K562 (cell line): ENCODE data around the gene PACS1. TPM values are rescaled to one million over a fixed set of nuclear protein-coding genes. Genes with fewer than 3 reads are reported as not detected.
A peak's percentile ranks its signal among the peaks of the same experiment; 100 is the strongest.

Experiments used
- ATAC-seq: fragments of 200-7000 bp; cut with Tn5 transposase; 3 replicates; pipeline ENCODE4 v1.9.1; 2020; ENCODE audit warnings: moderate library complexity
- BruUV-seq: library from RNA; stranded (reverse); fragments of 400-500 nt; replicated peaks from 2 replicates; lab custom pipeline; 2021; lab: Mats Ljungman, UMichigan
- CTCF ChIA-PET: fragments of 300-600 bp; formaldehyde crosslinking; extraction: SDS; loops from one replicate; lab custom pipeline; 2021; ENCODE audit warnings: low intra/inter-chr PET ratio; lab: Yijun Ruan, JAX
- POLR2A ChIA-PET: fragments of 300-600, 350-650 bp; sonication (Branson Sonifier 250); formaldehyde crosslinking; extraction: SDS; loops from one replicate; lab custom pipeline; 2021; ENCODE audit warnings: antibody characterized with exemption, inconsistent platforms; lab: Yijun Ruan, JAX
- DNase-seq, 4 experiments: peaks; one replicate each; pipeline versions ENCODE4 v3.0.0 to v3.0.0-alpha.2; 2011 to 2018; ENCODE audit warnings: low spot score in 3 of 4, mixed read lengths in 3 of 4; ENCODE audit errors: extremely low read depth in 1 of 4
- FAIRE-seq: peaks from 2 replicates; lab custom pipeline; 2011; peaks lifted over from hg19 to GRCh38; lab: Jason Lieb, UNC
- H2AFZ ChIP-seq: 2 replicates; pipeline ENCODE4 v1.6.0; 2011; ENCODE audit warnings: low read depth, low read length, control low read depth, inconsistent platforms
- H3K27ac ChIP-seq: fragments of 200-600 bp; 3 replicates; pipeline ENCODE4 v1.8.0; 2011; ENCODE audit warnings: low read depth, mild to moderate bottlenecking, control low read depth, inconsistent platforms, low read length, moderate library complexity, mixed read lengths; ENCODE audit errors: extremely low read depth
- H3K27me3 ChIP-seq, 2 experiments: fragments of 300-600 bp in 1 of 2; 2 replicates in 1 of 2; 3 replicates in 1 of 2; pipeline versions ENCODE4 v1.6.0 to v1.8.0; 2011; ENCODE audit warnings: inconsistent platforms in 2 of 2, low read length in 2 of 2, mild to moderate bottlenecking in 1 of 2, mixed read lengths in 1 of 2, moderate library complexity in 1 of 2; ENCODE audit not compliant: control insufficient read depth in 2 of 2, insufficient read depth in 2 of 2
- H3K36me3 ChIP-seq: fragments of 300-600 bp; 3 replicates; pipeline ENCODE4 v1.8.0; 2011; ENCODE audit warnings: mild to moderate bottlenecking, low read length, inconsistent platforms; ENCODE audit not compliant: control insufficient read depth, insufficient read depth
- H3K4me1 ChIP-seq, 2 experiments: fragments of 200-600 bp in 1 of 2; replicated peaks in 1 of 2; 2 replicates in 1 of 2; 3 replicates in 1 of 2; pipeline versions ENCODE4 v1.5.1 to v1.8.0; 2011; ENCODE audit warnings: inconsistent platforms in 2 of 2, low read length in 2 of 2, mild to moderate bottlenecking in 1 of 2, mixed read lengths in 1 of 2, moderate library complexity in 1 of 2; ENCODE audit not compliant: control insufficient read depth in 2 of 2, insufficient read depth in 2 of 2
- H3K4me2 ChIP-seq: 2 replicates; pipeline ENCODE4 v1.6.1; 2011; ENCODE audit warnings: low read length, control low read depth, inconsistent platforms, mixed read lengths; ENCODE audit not compliant: insufficient read depth
- H3K4me3 ChIP-seq: fragments of 200-600 bp; sonication (generic), shearing (Covaris generic); 2 replicates; pipeline ENCODE4 v1.5.1; 2016; ENCODE audit warnings: control low read depth, inconsistent platforms
- H3K79me2 ChIP-seq: fragments of 200-600 bp; 3 replicates; pipeline ENCODE4 v1.8.0; 2011; ENCODE audit warnings: low read length, inconsistent platforms; ENCODE audit not compliant: control insufficient read depth, insufficient read depth
- H3K9ac ChIP-seq, 2 experiments: 2 replicates each; pipeline versions ENCODE4 v1.6.0 to v1.6.1; 2011; ENCODE audit warnings: low read depth in 2 of 2, low read length in 2 of 2, control low read depth in 1 of 2, inconsistent platforms in 1 of 2, mild to moderate bottlenecking in 1 of 2, mixed read lengths in 1 of 2; ENCODE audit not compliant: insufficient read depth in 1 of 2
- H3K9me1 ChIP-seq: one replicate; pipeline ENCODE4 v1.6.0; 2011; ENCODE audit warnings: inconsistent platforms, mild to moderate bottlenecking, low read length, moderate library complexity; ENCODE audit not compliant: control insufficient read depth, insufficient read depth
- H3K9me3 ChIP-seq: replicated peaks from 2 replicates; pipeline ENCODE4 v1.5.1; 2011; ENCODE audit warnings: low read depth, low read length, inconsistent platforms; ENCODE audit not compliant: control insufficient read depth, insufficient read depth
- H4K20me1 ChIP-seq: replicated peaks from 2 replicates; pipeline ENCODE4 v1.6.1; 2011; ENCODE audit warnings: low read length, inconsistent platforms, mixed read lengths; ENCODE audit not compliant: control insufficient read depth, insufficient read depth
- CBFA2T3 ChIP-seq: fragments of 450-650 bp; IDR thresholded peaks from 2 replicates; pipeline ENCODE4 v1.6.1; 2017
- MYC ChIP-seq, 2 experiments: fragments of 250-450 bp in 1 of 2; sonication (Bioruptor Pico) in 1 of 2; IDR thresholded peaks; 2 replicates each; pipeline versions ENCODE4 v1.5.1 to v1.6.1; 2012 to 2021; ENCODE audit warnings: low read depth in 2 of 2, borderline replicate concordance in 1 of 2, improper control_type of control experiment in 1 of 2, low read length in 1 of 2, mild to moderate bottlenecking in 1 of 2, moderate library complexity in 1 of 2
- NR2C1 ChIP-seq, 2 experiments: fragments of 450-650 bp; IDR thresholded peaks; 2 replicates each; pipeline ENCODE4 v1.6.1; 2017; ENCODE audit warnings: mild to moderate bottlenecking in 2 of 2, antibody characterized with exemption in 1 of 2, inconsistent platforms in 1 of 2, missing compliant biosample characterization in 1 of 2, missing genetic modification characterization in 1 of 2
- REST ChIP-seq, 2 experiments: fragments of 450-650 bp; formaldehyde crosslinking in 1 of 2; IDR thresholded peaks; 2 replicates each; pipeline versions ENCODE4 v1.4.0 to v1.6.1; 2014 to 2020; ENCODE audit warnings: mild to moderate bottlenecking in 2 of 2, borderline replicate concordance in 1 of 2, low read depth in 1 of 2
- TBL1XR1 ChIP-seq, 2 experiments: IDR thresholded peaks; 2 replicates each; pipeline ENCODE4 v1.6.1; 2012; ENCODE audit warnings: improper control_type of control experiment in 2 of 2, low read length in 2 of 2, mild to moderate bottlenecking in 1 of 2
- WGBS: fragments of 100-300 bp; shearing (Covaris generic); methylation state at CpG from one replicate; pipeline ENCODE4 v1.1.6; 2016; ENCODE audit warnings: low coverage, mixed read lengths; ENCODE audit not compliant: insufficient coverage; ENCODE audit errors: missing lambda C conversion rate; 5-methylcytosine and 5-hydroxymethylcytosine counted together
- in situ Hi-C: fragments of 300-500 bp; cut with MboI; formaldehyde crosslinking; loops from 4 replicates; pipeline ENCODE4 v1.15.0; 2018; ENCODE audit warnings: inconsistent platforms, mixed read lengths
- intact Hi-C: fragments of 100-400 bp; cut with micrococcal nuclease; formaldehyde crosslinking; loops from 2 replicates; pipeline ENCODE4 v1.14.2; 2022
- polyA plus RNA-seq, 8 experiments: library from polyadenylated mRNA; depleted of rRNA in 4 of 8; stranded (reverse) in 5 of 8; unstranded in 3 of 8; fragments of >200 nt; fragmentation: Nextera tagmentation in 2 of 8; fragmentation: Illumina TruSeq in 1 of 8; extraction: Ambion mirVana in 2 of 8; extraction: Trizol in 1 of 8; gene quantifications; 2 replicates each; pipeline versions ENCODE4 v1.2.1 to v1.2.3, GENCODE V29; 2011 to 2014; ENCODE audit warnings: inconsistent platforms in 1 of 8, missing spikeins in 1 of 8
- total RNA-seq, 7 experiments: library from RNA; depleted of rRNA in 6 of 7; stranded (reverse); fragments of >200 nt in 6 of 7; fragmentation: Illumina TruSeq in 2 of 7; extraction: Trizol in 2 of 7; gene quantifications; 2 replicates each; pipeline versions ENCODE4 v1.2.1 to v1.2.3, GENCODE V29; 2011 to 2021; ENCODE audit warnings: low replicate concordance in 1 of 7
- TF ChIP-seq, protein P1 (sequence below), 2 experiments: fragments of 450-650 bp in 1 of 2; sonication (generic) in 1 of 2; formaldehyde crosslinking in 1 of 2; IDR thresholded peaks in 1 of 2; conservative IDR thresholded peaks in 1 of 2; 2 replicates each; pipeline versions ENCODE4 v1.6.1 to v1.8.1; 2016 to 2023; ENCODE audit warnings: mild to moderate bottlenecking in 2 of 2, moderate library complexity in 2 of 2, inconsistent platforms in 1 of 2, missing genetic modification reagents in 1 of 2

Gene PACS1
- total and polyA plus RNA-seq, 9 of the 15 experiments (the other 6 are each of a cell fraction or from before 2014, with no cell fraction given), result 0.34 to 28.1 (median 8.5) TPM

DNA sequence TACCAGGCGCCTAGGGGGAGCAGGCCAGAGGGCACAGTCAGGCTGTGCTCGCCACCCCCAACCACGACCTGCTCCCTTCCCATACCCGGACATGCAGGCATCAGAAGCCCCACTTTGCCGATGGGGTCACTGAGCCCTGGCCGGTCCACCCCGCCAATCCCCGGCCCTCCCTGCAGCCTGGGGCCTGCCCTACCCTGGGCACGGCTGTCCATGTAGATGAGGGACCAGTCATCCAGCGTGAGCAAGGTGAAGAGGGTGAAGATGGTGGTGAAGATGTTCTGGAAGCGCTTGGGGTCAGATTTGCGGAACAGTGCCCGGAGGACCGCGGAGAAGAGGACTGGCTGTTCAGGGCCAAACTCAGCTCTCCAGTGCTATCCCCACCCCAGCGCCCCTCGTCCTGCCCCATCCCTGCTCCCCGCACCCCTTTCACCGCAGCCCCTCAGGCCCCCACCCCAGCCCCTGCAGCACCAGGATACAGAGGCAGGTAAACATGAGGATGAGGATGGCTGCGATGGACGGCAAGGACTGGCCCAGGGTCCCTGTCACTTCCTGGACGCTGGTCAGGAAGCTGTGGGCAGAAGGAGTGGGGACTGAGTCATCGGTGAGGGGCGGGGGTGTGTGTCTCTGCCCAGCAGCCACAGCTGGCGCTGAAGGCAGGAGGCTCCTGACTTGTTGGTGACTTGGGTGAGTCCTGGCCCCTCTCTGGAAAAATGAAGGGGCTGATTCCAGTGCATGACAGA lies 49.3 kb upstream of the PACS1 start (continued):
- 0 out of 2 replicates have a peak, but pooled peaks have one; percentile 11 for TF ChIP-seq CBFA2T3
- TF ChIP-seq, protein P1, sequence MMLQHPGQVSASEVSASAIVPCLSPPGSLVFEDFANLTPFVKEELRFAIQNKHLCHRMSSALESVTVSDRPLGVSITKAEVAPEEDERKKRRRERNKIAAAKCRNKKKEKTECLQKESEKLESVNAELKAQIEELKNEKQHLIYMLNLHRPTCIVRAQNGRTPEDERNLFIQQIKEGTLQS (IDR thresholded peaks at IDR 0.05), result peak; percentile 87
- TF ChIP-seq, protein P1 (CRISPR knock-in tag; conservative IDR thresholded peaks at IDR 0.05), result no peak
- TF ChIP-seq MYC (IDR thresholded peaks at IDR 0.05; ENCODE audit: low read depth, low read length), result no peak
- TF ChIP-seq MYC (CRISPR knock-in tag; IDR thresholded peaks at IDR 0.05; ENCODE audit: borderline replicate concordance, low read depth), result no peak

- H3K9me1 ChIP-seq, result peaks cover 5% of the 10 kb centered on the region
- FAIRE-seq, result peak; percentile 82
- in situ Hi-C loops (no loop called here), intact Hi-C loops (loop anchor here (1.0 kb wide), 1 partner anchor 33 kb away; no protein-coding TSS in a partner anchor)
- H3K4me2 ChIP-seq, result peak overlapping the region; percentile 83
- no TSS peak for BruUV-seq
- H3K27ac ChIP-seq, result no peak overlapping the region; the same call in 2 of the 3 replicates
- H3K9me3 ChIP-seq, result no peaks in the 10 kb centered on the region
- WGBS, result 7% methylated on average over 30 of the region's 46 CpGs
- peak overlapping the region; percentile 97 for H2AFZ ChIP-seq
- H3K9ac ChIP-seq, result peak overlapping the region; percentile 53 to 80
- peak; percentile 94 for ATAC-seq
- peak overlapping the region; percentile 26; the same call in 1 of the 2 replicates for H3K4me3 ChIP-seq
- peaks cover 13 to 53% of the 10 kb centered on the region in 2 experiments for H3K4me1 ChIP-seq
- peak; percentile 87 to 90 (median 90) for DNase-seq
- no peaks in the 10 kb centered on the region for H3K27me3 ChIP-seq
- no peaks in the 10 kb centered on the region for H4K20me1 ChIP-seq
- POLR2A ChIA-PET, result interaction anchor here (0.6 to 1.6 kb wide), 14 partner anchors 10 to 521 kb away, joined by 3 to 13 read pairs (median 3); partner anchors contain the start of genes BANF1, CCDC85B, CST6 and FOSL1
- H3K79me2 ChIP-seq, result no peaks in the 10 kb centered on the region
- H3K36me3 ChIP-seq, result no peaks in the 10 kb centered on the region
- CTCF ChIA-PET, result interaction anchor here (0.5 to 1.3 kb wide), 4 partner anchors 33 to 608 kb away, joined by 4 to 6 read pairs (median 4); no protein-coding TSS in a partner anchor
- TF ChIP-seq REST (IDR thresholded peaks at IDR 0.05; ENCODE audit: borderline replicate concordance) (peak; percentile 75; the same call in 1 of the 2 replicates), REST (CRISPR knock-in tag; IDR thresholded peaks at IDR 0.05; ENCODE audit: low read depth) (no peak), NR2C1 (IDR thresholded peaks at IDR 0.05) (no peak), NR2C1 (tag; IDR thresholded peaks at IDR 0.05) (no peak), TBL1XR1 (IDR thresholded peaks at IDR 0.05; ENCODE audit: low read length in 2 of 2) (peak in 1 of 2 experiments; percentile 21; a peak in 1 of 4 replicates)
Measured at GRCh38 chr11:66022401-66023185, 47.5 kb upstream of the PACS1 start.
